ENCODE data around the gene TNIP1.

TNIP1 gene

GRCh38 chr5:151040211-151040747, 40.6 kb downstream of the TNIP1 start:
- no peak for DNase-seq (ENCODE audit: low spot score)

- DNase-seq (ENCODE audit: low spot score): no peak
These were observed 41.2 kb downstream of the TNIP1 start for GRCh38 chr5:151039665-151040064.

GRCh38 chr5:151038801-151039238, 42.0 kb downstream of the TNIP1 start:
- DNase-seq (ENCODE audit: low spot score): no peak

- DNase-seq (ENCODE audit: low spot score): no peak
These were observed 42.5 kb downstream of the TNIP1 start for GRCh38 chr5:151038412-151038745.

- DNase-seq (ENCODE audit: low spot score): no peak
These were observed 43.0 kb downstream of the TNIP1 start for GRCh38 chr5:151037561-151038411.

- DNase-seq (ENCODE audit: low spot score): no peak
These were observed 44.3 kb downstream of the TNIP1 start for GRCh38 chr5:151036556-151036955.

GRCh38 chr5:151034422-151035379, 46.1 kb downstream of the TNIP1 start:
- DNase-seq (ENCODE audit: low spot score): no peak

- DNase-seq (ENCODE audit: low spot score): no peak
These were observed 47.5 kb downstream of the TNIP1 start for GRCh38 chr5:151033217-151033934.

- no peak for DNase-seq (ENCODE audit: low spot score)
These were observed 49.3 kb downstream of the TNIP1 start for GRCh38 chr5:151031554-151031953.

- no peak for DNase-seq (ENCODE audit: low spot score)
These were observed 50.5 kb downstream of the TNIP1 start for GRCh38 chr5:151030379-151030778.

GRCh38 chr5:151030056-151030336, 50.8 kb downstream of the TNIP1 start:
- no peak for DNase-seq (ENCODE audit: low spot score)

- no peak for DNase-seq (ENCODE audit: low spot score)
These were observed 51.4 kb downstream of the TNIP1 start for GRCh38 chr5:151029179-151030055.

- DNase-seq (ENCODE audit: low spot score): no peak
These were observed 52.1 kb downstream of the TNIP1 start for GRCh38 chr5:151028717-151029116.

GRCh38 chr5:151027961-151028479, 52.8 kb downstream of the TNIP1 start:
- no peak for DNase-seq (ENCODE audit: low spot score)

- DNase-seq (ENCODE audit: low spot score): no peak
These were observed 54.2 kb downstream of the TNIP1 start for GRCh38 chr5:151026679-151027078.

GRCh38 chr5:151026088-151026487, 54.7 kb downstream of the TNIP1 start:
- no peak for DNase-seq (ENCODE audit: low spot score)

- no peak for DNase-seq (ENCODE audit: low spot score)
These were observed 55.6 kb downstream of the TNIP1 start for GRCh38 chr5:151025250-151025606.

GRCh38 chr5:151024440-151025249, 56.2 kb downstream of the TNIP1 start:
- DNase-seq (ENCODE audit: low spot score): no peak

GRCh38 chr5:151023651-151024050, 57.2 kb downstream of the TNIP1 start:
- no peak for DNase-seq (ENCODE audit: low spot score)

- DNase-seq (ENCODE audit: low spot score): no peak
These were observed 57.7 kb downstream of the TNIP1 start for GRCh38 chr5:151023047-151023615.

Measured in CD4-positive, alpha-beta T cell treated with Interleukin-2 at 100 ng/mL for 4 hours (primary cell).